ENCODE results near the gene EPN2. TPM values are rescaled to one million over a fixed set of nuclear protein-coding genes. Genes with fewer than 3 reads are reported as not detected.
A peak's percentile ranks its signal among the peaks of the same experiment; 100 is the strongest.
"Not testable (repeated sequence)": the region's sequence is repeated elsewhere in the genome, so short reads cannot be mapped to it uniquely, and the experiment has no call there.

Gene EPN2
- total RNA-seq (2022) = 32.8 and 35.6 TPM in 2 replicates
- Bru-seq, nascent RNA = percentile 75 among the genes with signal in this experiment
- percentile 81 among the genes with signal in this experiment for BruChase-seq, experiment 1, labeled RNA remaining after a 2-hour chase
- percentile 77 among the genes with signal in this experiment for BruChase-seq, experiment 2, labeled RNA remaining after a 6-hour chase
- long read RNA-seq, full-length matches to known transcripts = 9 of 29 reads
- long read RNA-seq, partial matches to known transcripts = 8 of 29 reads
- long read RNA-seq, other reads (novel, unspliced or antisense) = 12 of 29 reads

- DNase-seq = peak; percentile 58 to 83
Observed at GRCh38 chr17:19237139-19237388, at the start of gene EPN2. Gene EPN2, plus strand, starts transcription at chr17:19237366. Its CDS starts 45,754 bp downstream, at chr17:19283120.

GRCh38 chr17:19187883-19188869 is 49.0 kb upstream of the EPN2 start:
- H3K36me3 ChIP-seq (ENCODE audit: control insufficient read depth, insufficient read depth, low read length); H3K36me3 Mint-ChIP-seq (ENCODE audit: insufficient read depth, unreplicated experiment); intact Hi-C loops (cut with micrococcal nuclease; ENCODE audit: unreplicated experiment); H3K27me3 ChIP-seq (replicated peaks; ENCODE audit: control insufficient read depth, insufficient read depth, low read length); H3K27ac Mint-ChIP-seq (ENCODE audit: unreplicated experiment); H3K9me3 Mint-ChIP-seq (ENCODE audit: unreplicated experiment); CTCF ChIA-PET; POLR2A ChIA-PET; H3K9me3 ChIP-seq; H3K4me1 Mint-ChIP-seq (ENCODE audit: low read depth, unreplicated experiment); H3K4me1 ChIP-seq; H3K4me3 Mint-ChIP-seq (ENCODE audit: unreplicated experiment); H3K27me3 Mint-ChIP-seq (ENCODE audit: insufficient read depth, unreplicated experiment); H3K4me3 ChIP-seq (ENCODE audit: low read depth, low read length): not testable (repeated sequence)
- BruUV-seq (replicated peaks) = TSS peak; percentile 100
- peak in 1 of 2 experiments; percentile 99 for DNase-seq

More at GRCh38 chr17:19237139-19237388, at the start of gene EPN2:
- H3K36me3 ChIP-seq (ENCODE audit: control insufficient read depth, insufficient read depth, low read length); intact Hi-C loops (cut with micrococcal nuclease; ENCODE audit: unreplicated experiment); H3K27me3 Mint-ChIP-seq (ENCODE audit: insufficient read depth, unreplicated experiment); POLR2A ChIA-PET; H3K9me3 Mint-ChIP-seq (ENCODE audit: unreplicated experiment); H3K27me3 ChIP-seq (replicated peaks; ENCODE audit: control insufficient read depth, insufficient read depth, low read length); CTCF ChIA-PET; BruUV-seq (replicated peaks); H3K9me3 ChIP-seq; H3K4me1 Mint-ChIP-seq (ENCODE audit: low read depth, unreplicated experiment); H3K4me1 ChIP-seq: not testable (repeated sequence)
- H3K4me3 ChIP-seq (ENCODE audit: low read depth, low read length) = peak within 1 kb of the TSS; percentile 91
- Mint-ChIP-seq H3K36me3 (ENCODE audit: insufficient read depth, unreplicated experiment) (peaks cover 10% of the 10 kb centered on the region), H3K27ac (ENCODE audit: unreplicated experiment) (peak within 1 kb of the TSS; percentile 91), H3K4me3 (ENCODE audit: unreplicated experiment) (peak within 1 kb of the TSS; percentile 92)

- H3K9me3 ChIP-seq; H3K36me3 ChIP-seq (ENCODE audit: control insufficient read depth, insufficient read depth, low read length); H3K4me3 Mint-ChIP-seq (ENCODE audit: unreplicated experiment); DNase-seq; intact Hi-C loops (cut with micrococcal nuclease; ENCODE audit: unreplicated experiment); H3K27ac Mint-ChIP-seq (ENCODE audit: unreplicated experiment); H3K27me3 Mint-ChIP-seq (ENCODE audit: insufficient read depth, unreplicated experiment); H3K36me3 Mint-ChIP-seq (ENCODE audit: insufficient read depth, unreplicated experiment); H3K9me3 Mint-ChIP-seq (ENCODE audit: unreplicated experiment); H3K4me3 ChIP-seq (ENCODE audit: low read depth, low read length); H3K4me1 ChIP-seq; H3K4me1 Mint-ChIP-seq (ENCODE audit: low read depth, unreplicated experiment); POLR2A ChIA-PET; H3K27me3 ChIP-seq (replicated peaks; ENCODE audit: control insufficient read depth, insufficient read depth, low read length); CTCF ChIA-PET: not testable (repeated sequence)
- TSS peak; percentile 100 for BruUV-seq (replicated peaks)
Observed at GRCh38 chr17:19188870-19189708, 48.1 kb upstream of the EPN2 start.

- H3K27ac Mint-ChIP-seq (ENCODE audit: unreplicated experiment); BruUV-seq (replicated peaks); H3K4me3 ChIP-seq (ENCODE audit: low read depth, low read length); H3K36me3 ChIP-seq (ENCODE audit: control insufficient read depth, insufficient read depth, low read length); POLR2A ChIA-PET; H3K36me3 Mint-ChIP-seq (ENCODE audit: insufficient read depth, unreplicated experiment); intact Hi-C loops (cut with micrococcal nuclease; ENCODE audit: unreplicated experiment); H3K4me1 ChIP-seq; H3K9me3 ChIP-seq; CTCF ChIA-PET; H3K9me3 Mint-ChIP-seq (ENCODE audit: unreplicated experiment); H3K4me3 Mint-ChIP-seq (ENCODE audit: unreplicated experiment); H3K4me1 Mint-ChIP-seq (ENCODE audit: low read depth, unreplicated experiment); DNase-seq; H3K27me3 Mint-ChIP-seq (ENCODE audit: insufficient read depth, unreplicated experiment); H3K27me3 ChIP-seq (replicated peaks; ENCODE audit: control insufficient read depth, insufficient read depth, low read length): not testable (repeated sequence)
Observed at GRCh38 chr17:19189781-19190405, 47.3 kb upstream of the EPN2 start.

GRCh38 chr17:19196382-19197204 is 40.6 kb upstream of the EPN2 start:
- H3K27me3 ChIP-seq (replicated peaks; ENCODE audit: control insufficient read depth, insufficient read depth, low read length); BruUV-seq (replicated peaks); H3K36me3 Mint-ChIP-seq (ENCODE audit: insufficient read depth, unreplicated experiment); POLR2A ChIA-PET; CTCF ChIA-PET; H3K9me3 ChIP-seq; H3K36me3 ChIP-seq (ENCODE audit: control insufficient read depth, insufficient read depth, low read length); H3K27ac Mint-ChIP-seq (ENCODE audit: unreplicated experiment); intact Hi-C loops (cut with micrococcal nuclease; ENCODE audit: unreplicated experiment); H3K27me3 Mint-ChIP-seq (ENCODE audit: insufficient read depth, unreplicated experiment); H3K9me3 Mint-ChIP-seq (ENCODE audit: unreplicated experiment); H3K4me3 Mint-ChIP-seq (ENCODE audit: unreplicated experiment); H3K4me1 ChIP-seq; H3K4me1 Mint-ChIP-seq (ENCODE audit: low read depth, unreplicated experiment): not testable (repeated sequence)
- H3K4me3 ChIP-seq (ENCODE audit: low read depth, low read length) = peak overlapping the region; percentile 30
- peak in 1 of 2 experiments; percentile 7 for DNase-seq

GRCh38 chr17:19202448-19202847 is 34.7 kb upstream of the EPN2 start:
- H3K4me1 Mint-ChIP-seq (ENCODE audit: low read depth, unreplicated experiment); H3K27me3 ChIP-seq (replicated peaks; ENCODE audit: control insufficient read depth, insufficient read depth, low read length); H3K27me3 Mint-ChIP-seq (ENCODE audit: insufficient read depth, unreplicated experiment); BruUV-seq (replicated peaks); H3K4me3 Mint-ChIP-seq (ENCODE audit: unreplicated experiment); H3K27ac Mint-ChIP-seq (ENCODE audit: unreplicated experiment); CTCF ChIA-PET; POLR2A ChIA-PET; H3K9me3 Mint-ChIP-seq (ENCODE audit: unreplicated experiment); H3K36me3 ChIP-seq (ENCODE audit: control insufficient read depth, insufficient read depth, low read length); H3K4me3 ChIP-seq (ENCODE audit: low read depth, low read length); H3K4me1 ChIP-seq; H3K9me3 ChIP-seq; DNase-seq; H3K36me3 Mint-ChIP-seq (ENCODE audit: insufficient read depth, unreplicated experiment); intact Hi-C loops (cut with micrococcal nuclease; ENCODE audit: unreplicated experiment): not testable (repeated sequence)
